ENCODE measurements around the gene PLS1. TPM values are rescaled to one million over a fixed set of nuclear protein-coding genes. Genes with fewer than 3 reads are reported as not detected.

Gene PLS1
- total and polyA plus RNA-seq, 2 of the 8 experiments (the other 6 are each of a cell fraction or from before 2014, with no cell fraction given) = 18.7 to 44.7 TPM

DNA sequence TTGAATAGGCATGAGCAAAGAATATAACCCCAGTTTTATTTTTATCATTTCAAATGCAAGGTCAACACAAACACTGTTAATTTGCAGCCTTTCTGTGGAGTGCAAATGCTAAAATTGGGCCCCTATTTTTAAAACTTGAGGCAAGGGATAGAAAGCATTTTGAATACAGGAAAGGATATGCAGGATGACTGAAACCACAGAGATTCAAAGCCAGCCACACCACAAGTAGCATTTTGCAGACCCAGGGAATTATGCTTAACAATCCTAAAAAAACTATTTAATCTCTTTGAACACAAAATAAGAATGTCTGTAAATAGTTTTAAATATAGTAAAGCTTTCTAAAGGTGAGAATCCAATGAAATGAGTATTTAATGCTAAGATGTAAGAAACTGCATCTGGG, 64.7 kb downstream of the PLS1 start:
- ChIA-PET POLR2A (ENCODE audit: partially characterized antibody) (no interaction called here), CTCF (ENCODE audit: partially characterized antibody) (interaction anchor here (1.4 kb wide), 1 partner anchor 58 kb away, joined by 4 read pairs; no protein-coding TSS in a partner anchor)
- no peak overlapping the region for H2AK5ac ChIP-seq (ENCODE audit: low read depth, low read length)
- no peak for FAIRE-seq
- H4K8ac ChIP-seq (ENCODE audit: extremely low read depth, insufficient read depth, low read length) = no peak overlapping the region
- no peaks in the 10 kb centered on the region for H3K79me2 ChIP-seq (ENCODE audit: control insufficient read depth in 1 of 2, insufficient read depth in 2 of 2, low read length in 2 of 2)
- TF ChIP-seq BCL11A (IDR thresholded peaks at IDR 0.05; ENCODE audit: low read depth in 2 of 2, low read length in 2 of 2) (no peak), RNF2 (IDR thresholded peaks at IDR 0.05; ENCODE audit: borderline replicate concordance, low read depth, low read length, missing control alignments, poor library complexity, severe bottlenecking) (no peak), ZNF274 (IDR thresholded peaks at IDR 0.05; ENCODE audit: borderline replicate concordance, extremely low read depth, low read length) (no peak)
- H3K27ac ChIP-seq (ENCODE audit: low read depth, low read length) = no peak overlapping the region
- no peaks in the 10 kb centered on the region for H3K23me2 ChIP-seq (ENCODE audit: low read depth, low read length)
- H2BK12ac ChIP-seq (ENCODE audit: low read depth, low read length) = no peak overlapping the region
- no peak overlapping the region for H2BK5ac ChIP-seq (ENCODE audit: low read depth, low read length)
- H2AFZ ChIP-seq (ENCODE audit: low read length) = no peak overlapping the region
- H3K4me2 ChIP-seq (ENCODE audit: insufficient read depth in 1 of 2, low read depth in 2 of 2, low read length in 2 of 2) = no peak overlapping the region
- H4K20me1 ChIP-seq (replicated peaks in 1 of 2; ENCODE audit: control insufficient read depth in 1 of 2, insufficient read depth in 2 of 2, low read length in 2 of 2) = no peaks in the 10 kb centered on the region
- no peaks in the 10 kb centered on the region for H3K27me3 ChIP-seq (replicated peaks in 1 of 4; ENCODE audit: control insufficient read depth in 3 of 4, extremely low read depth in 1 of 4, insufficient read depth in 3 of 4, low read length in 3 of 4)
- H3K36me3 ChIP-seq (ENCODE audit: control insufficient read depth in 2 of 4, insufficient read depth in 4 of 4, low read length in 3 of 4) = no peaks in the 10 kb centered on the region
- H3K23ac ChIP-seq (ENCODE audit: insufficient read length) = no peak overlapping the region
- H3K14ac ChIP-seq (ENCODE audit: insufficient read length) = no peak overlapping the region
- no peak overlapping the region for H3K4me3 ChIP-seq (ENCODE audit: extremely low read depth in 1 of 4, insufficient read depth in 2 of 4, low read depth in 3 of 4, low read length in 4 of 4)
- H2BK15ac ChIP-seq (ENCODE audit: low read length) = no peak overlapping the region
- no peak overlapping the region for H3K4ac ChIP-seq (replicated peaks; ENCODE audit: insufficient read length, low read depth, low read length)
- peaks cover 0 to 6% (median 1%) of the 10 kb centered on the region in 4 experiments; a peak in 3 of 7 replicates for H3K4me1 ChIP-seq (replicated peaks in 1 of 4; ENCODE audit: control insufficient read depth in 3 of 4, insufficient read depth in 4 of 4, low read length in 3 of 4)
- H4K91ac ChIP-seq (replicated peaks; ENCODE audit: insufficient read length, low read length) = no peak overlapping the region
- H3K9me3 ChIP-seq (ENCODE audit: insufficient read depth in 2 of 2, low read depth in 1 of 2, low read length in 1 of 2) = no peaks in the 10 kb centered on the region
- no peak overlapping the region for H3K18ac ChIP-seq (ENCODE audit: extremely low read depth, low read length)
- no peak overlapping the region for H2BK20ac ChIP-seq (ENCODE audit: low read length)
- H3K56ac ChIP-seq (replicated peaks; ENCODE audit: insufficient read length, low read depth, low read length) = no peak overlapping the region
- H3K9ac ChIP-seq (replicated peaks in 1 of 4; ENCODE audit: extremely low read depth in 1 of 4, low read depth in 3 of 4, low read length in 3 of 4) = no peak overlapping the region
- no peak overlapping the region for H2BK120ac ChIP-seq (replicated peaks; ENCODE audit: low read depth, low read length)
- DNase-seq (ENCODE audit: low read depth in 1 of 2, low spot score in 2 of 2) = no peak
- H3K79me1 ChIP-seq (ENCODE audit: low read depth, low read length) = 0 out of 2 replicates have a peak, but pooled peaks cover 3% of the 10 kb centered on the region
- H4K5ac ChIP-seq (ENCODE audit: insufficient read length, low read depth, low read length) = no peak overlapping the region
